GM19099 (cell line): ENCODE measurements around the gene OCA2.

Experiments
- POLR2A ChIP-seq: IDR thresholded peaks from 3 replicates; pipeline ENCODE4 v1.6.1; 2011; ENCODE audit warnings: low read depth; ENCODE audit not compliant: insufficient read length; ENCODE audit errors: extremely low read depth

OCA2 gene

DNA sequence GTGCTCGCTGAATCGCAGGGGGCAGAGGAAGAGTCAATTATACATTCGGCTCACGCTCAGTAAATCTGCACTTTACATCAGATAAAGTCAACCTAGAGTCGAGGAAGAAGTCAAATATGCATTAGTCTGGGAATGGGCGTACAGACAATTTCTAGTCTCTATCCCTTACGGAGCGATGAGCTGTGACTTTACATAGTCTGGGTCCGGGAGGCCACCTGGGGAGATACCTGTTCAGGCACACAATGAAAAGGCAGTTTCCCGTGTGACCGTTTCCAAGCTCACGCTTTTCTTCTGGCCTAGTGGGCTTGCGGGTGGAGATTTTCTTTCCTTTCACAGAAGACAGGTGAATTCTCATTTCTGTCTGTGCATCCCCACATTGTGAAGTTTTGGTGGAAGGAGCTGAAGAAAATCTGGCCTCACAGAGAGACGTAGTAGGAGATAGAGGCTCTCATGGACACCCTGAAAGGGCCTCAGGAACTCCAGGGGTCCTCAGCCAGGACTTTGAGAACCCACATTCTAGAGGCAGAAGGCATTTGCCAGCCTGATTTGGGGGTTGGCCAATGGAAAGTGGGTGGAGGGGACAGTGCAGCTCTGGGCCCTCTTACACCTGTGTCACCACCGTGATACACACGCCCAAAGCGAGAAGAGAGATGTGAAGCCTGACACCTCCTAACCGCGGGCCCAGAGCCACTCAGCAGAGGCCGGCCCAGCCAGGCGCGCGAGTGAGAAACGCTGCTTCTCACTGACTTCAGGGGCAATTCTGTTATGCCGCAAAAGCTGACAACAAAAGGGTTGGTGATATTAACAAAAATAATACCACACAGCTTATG is 10.7 kb upstream of the OCA2 start:
- no peak for TF ChIP-seq POLR2A

DNA sequence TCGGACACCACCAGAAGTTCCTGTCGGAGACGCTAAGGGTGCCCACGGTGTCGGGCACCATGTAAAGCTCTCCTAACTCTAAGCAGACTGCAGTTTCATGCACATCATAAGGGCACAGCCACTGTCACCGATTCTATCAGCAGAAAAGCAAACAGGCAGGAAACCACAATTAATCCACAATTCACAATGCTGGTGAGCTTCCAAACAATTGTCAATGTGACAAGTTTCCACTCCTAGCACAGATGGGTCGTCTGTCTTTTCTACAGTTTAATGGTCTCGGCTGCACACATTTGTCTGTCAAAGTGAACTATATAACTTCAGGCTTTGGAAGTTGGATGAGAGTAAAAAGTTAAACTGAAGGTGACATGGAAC is 8.8 kb upstream of the OCA2 start:
- TF ChIP-seq POLR2A, result no peak

DNA sequence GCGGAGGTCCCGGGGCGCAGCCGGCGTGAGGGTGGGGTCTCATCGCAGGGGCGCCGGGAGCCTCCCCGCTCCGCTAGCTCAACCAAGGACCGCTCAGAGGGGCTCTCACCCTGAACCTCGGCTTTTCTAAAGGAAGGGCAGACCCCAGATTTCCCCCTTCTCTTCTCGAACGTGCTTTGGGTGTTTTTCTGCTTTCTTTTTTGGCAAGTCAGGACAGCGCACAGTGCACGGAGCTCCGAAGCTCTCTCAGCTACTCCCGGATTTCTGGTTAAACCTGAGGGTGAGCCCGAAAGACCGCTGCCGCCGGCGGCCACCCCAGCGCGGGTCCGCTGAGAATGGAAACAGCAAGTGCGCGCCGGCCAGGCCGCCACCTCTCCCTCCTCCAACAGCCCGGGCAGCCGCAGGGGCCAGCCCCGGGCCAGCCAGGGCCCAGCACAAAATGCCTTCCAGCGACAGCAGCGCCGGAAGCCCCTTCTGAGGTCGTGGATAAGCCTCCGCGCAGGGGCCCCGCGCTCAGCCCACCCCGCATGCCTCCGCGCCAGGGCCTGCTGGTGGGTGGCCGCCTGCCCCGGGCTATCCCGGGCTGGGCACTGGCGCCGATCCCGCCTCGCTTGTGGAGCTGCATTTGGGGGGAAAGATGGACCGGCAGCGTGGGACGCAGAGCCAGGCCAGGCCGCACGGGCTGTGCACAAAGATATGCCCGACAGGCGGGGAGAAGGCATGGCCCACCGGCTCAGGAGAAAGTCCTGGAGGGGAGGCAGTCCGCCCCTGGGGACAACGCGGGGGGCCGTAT is 8.2 kb upstream of the OCA2 start:
- no peak for TF ChIP-seq POLR2A

DNA sequence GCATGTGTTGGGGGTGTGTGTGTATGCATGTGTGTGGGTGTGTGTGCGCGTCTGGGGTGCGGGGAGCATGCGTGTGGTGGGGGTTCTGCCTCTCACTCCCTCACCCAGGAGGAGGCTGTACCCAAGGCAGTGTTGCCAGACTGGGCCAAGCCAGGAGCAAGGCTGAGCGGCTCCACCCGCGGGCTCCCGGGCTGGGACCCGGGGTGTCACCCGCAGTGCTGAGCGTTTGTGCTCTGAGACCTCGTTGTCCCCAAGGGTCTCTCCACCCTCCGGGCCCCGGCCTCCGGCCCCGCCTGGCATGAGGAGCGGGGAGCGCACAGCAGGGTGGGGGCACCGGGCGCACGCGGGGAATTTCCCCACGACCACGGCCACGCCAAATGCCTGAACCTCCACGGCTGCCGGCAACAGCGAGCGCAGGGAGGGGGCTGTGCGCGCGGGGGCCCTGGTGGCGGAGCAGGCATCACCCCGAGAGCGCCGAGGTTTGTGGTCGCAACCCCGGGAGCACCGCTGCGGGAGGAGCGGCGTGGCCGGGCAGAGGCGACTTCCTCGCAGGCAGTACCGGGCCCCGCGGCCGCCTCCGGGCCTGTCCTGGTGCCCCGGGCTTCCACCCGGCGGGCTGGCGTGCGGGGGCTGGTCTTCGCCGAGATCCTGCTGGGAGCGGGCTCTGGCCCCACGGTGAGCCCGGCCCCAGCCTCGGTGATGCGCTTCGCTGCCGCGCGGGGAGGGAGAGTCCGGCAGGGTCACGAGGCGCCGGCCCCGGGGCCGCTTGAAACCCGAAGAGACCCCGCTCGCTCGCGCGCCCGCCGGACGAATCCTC is 7.4 kb upstream of the OCA2 start:
- no peak for TF ChIP-seq POLR2A

DNA sequence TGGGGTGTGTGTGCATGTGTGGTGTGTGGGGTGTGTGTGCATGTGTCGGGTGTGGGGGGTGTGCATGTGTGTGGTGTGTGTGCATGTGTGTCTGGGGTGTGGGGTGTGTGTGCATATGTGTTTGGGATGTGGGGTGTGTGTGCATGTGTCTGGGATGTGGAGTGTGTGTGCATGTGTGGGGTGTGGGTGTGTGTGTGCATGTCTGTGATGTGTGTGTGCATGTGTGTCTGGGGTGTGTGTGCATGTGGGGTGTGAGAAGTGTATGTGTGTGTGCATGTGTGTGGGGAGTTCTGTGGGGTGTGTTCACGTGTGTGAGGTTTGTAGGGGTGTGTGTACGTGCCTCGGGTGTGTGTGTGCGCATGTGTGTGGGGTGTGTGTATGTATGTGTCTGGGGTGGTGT is 6.7 kb upstream of the OCA2 start:
- TF ChIP-seq POLR2A, result no peak

DNA sequence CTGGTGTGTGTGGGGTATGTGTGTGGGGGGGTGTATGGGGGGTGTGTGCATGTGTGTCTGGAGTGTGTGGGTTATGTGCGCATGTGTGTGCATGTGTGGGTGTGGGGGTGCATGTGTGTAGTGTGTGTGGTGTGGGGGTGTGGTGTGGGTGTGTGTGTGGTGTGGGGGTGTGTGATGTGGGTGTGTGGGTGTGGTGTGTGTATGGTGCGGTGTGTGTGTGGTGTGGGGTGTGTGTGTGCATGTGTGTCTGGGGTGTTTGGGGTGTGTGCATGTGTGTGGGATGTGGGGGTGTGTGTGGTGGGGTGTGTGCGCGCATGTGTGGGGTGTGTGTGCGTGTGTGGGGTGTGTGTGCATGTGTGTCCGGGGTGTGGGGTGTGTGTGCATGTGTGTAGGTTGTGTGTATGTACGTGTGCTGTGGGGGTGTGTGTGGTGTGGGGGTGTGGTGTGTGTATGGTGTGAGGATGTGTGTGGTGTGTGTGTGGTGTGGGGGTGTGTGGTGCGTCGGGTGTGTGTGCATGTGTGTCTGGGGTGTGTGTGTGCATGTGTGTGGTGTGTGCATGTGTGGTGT is 6.2 kb upstream of the OCA2 start:
- no peak for TF ChIP-seq POLR2A

DNA sequence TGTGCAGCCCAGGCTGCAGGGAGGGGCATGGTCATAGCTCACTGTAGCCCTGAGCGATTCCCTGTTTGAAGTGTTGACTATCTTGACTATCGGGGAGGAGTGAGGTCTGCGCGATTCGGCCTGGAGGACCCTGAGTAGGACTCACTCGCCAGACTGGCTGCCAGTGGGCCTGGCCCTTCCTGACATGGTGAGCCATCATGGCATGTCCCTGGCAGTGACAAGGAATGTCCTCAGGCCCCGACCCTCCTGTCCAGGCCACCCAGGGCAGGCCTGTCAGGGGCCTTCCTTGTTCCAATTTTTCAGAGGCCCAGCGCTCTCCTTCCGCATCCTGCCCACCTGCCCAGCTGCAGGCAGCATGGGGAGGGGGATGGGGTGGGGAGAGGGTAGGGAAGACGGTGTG is 5.2 kb upstream of the OCA2 start:
- TF ChIP-seq POLR2A, result no peak

DNA sequence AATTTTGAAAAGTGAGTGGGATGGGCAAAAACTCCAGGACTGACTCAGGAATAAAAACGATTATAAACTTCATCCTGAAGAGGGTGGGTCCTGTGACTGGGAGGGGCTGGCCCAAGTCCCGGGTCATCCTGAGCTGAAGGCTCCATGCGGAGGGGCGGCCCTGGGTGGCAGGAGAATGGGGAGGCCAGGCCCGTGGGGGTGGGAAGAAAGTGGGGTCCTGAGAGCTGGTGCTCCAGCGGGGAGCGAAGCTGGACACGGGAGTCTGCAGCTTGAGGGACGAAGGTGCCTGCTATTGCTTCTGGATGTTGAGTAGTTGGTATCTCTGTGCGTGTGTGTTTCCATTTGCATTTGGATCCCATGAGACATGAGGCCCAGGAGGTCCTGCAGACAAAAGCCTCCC is 4.7 kb upstream of the OCA2 start:
- TF ChIP-seq POLR2A, result no peak

DNA sequence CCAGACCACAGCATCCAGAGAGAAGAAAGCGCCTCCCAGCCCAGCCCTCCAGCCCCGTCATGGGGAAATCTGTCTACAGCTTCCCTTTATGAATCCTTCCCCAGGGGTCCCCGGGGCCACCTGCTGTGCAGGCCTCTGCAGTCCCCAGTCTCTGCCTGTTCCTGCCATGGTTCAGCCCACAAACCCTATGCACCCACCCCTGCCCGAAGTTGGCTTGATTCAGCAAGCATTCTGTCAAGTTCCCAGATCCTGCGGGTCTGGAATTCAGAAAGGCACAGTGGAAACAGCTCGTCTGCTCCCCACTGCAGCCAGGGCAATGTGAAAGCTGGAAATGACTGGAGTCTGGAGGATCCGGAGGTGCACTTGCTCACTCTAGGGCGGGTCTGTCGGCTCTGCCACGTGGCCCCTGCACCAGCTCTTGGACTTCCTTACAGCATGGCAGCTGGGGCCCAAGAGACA is 2.9 kb upstream of the OCA2 start:
- no peak for TF ChIP-seq POLR2A

DNA sequence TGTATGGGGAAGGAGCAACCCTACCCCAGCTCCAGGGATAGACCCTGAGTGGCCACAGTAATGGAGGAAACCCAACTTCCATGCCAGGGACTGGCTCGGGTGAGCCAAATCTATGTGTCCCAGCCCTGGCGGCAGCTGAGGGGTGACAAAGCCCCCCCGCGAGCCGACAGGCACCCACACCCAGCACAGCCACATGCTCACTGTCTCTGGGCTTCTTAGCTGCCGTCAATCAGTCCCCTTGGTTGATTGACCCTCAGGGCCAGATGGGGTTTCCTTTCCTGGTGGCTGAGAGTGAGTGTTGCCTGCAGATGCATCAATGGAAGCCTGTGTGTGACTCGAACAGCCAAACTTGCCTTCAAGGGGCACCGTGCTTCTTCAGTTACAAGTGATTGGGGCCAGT is 2.1 kb upstream of the OCA2 start:
- TF ChIP-seq POLR2A, result no peak

DNA sequence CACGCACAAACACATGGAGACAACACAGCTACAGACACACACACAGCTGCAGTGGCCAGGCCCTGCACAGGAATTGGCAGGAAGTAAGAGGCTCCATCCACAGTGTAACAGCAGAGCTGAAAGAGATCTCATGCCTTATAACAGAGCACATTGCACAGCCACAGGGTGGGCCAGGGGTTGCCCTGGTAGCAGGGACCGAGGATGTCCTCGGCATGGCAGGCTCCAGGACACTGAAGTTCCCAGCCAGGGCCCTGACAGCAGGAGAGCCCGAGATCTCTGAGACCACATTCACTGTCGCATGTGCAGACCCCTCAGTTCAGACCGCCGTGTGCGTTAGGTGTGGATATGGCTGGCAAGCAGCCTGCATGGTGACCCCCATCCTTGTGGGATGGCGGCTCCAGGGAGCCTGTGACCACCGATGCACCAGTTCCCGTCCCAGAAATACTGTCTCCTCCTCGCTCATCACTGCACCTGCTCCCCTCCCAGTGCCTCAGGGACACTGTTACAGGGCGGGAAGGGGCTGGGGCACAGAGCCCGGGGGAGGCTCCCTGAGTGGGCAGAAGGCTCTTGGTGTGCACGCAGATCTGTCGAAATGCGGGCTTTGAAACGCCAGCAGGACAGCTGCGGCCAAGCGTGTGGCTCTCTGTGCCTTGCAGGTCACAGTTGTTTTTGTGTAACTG is 1.5 kb upstream of the OCA2 start:
- no peak for TF ChIP-seq POLR2A

DNA sequence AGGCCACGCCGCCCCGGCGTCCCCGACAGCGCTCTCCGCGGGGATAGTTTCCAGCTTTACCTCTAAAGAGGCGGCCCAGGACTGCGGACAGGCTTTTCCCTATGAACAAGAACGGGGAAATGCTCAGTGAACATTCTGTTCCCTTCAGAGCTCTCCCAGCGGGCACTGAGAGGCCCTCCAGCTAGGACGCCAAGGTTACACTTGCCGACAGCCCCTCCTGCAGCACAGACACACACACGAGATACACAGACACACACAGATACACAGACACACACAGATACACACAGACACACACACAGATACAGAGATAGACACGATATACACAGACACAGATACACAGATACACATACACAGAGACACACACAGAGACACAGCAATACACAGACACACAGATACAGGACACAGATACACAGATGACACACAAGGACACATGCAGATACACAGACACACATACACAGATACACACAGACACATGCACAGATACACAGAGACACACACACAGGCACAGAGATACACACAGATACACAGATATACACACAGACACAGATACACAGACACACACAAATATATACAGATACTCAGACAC is 533 bp upstream of the OCA2 start:
- no peak for TF ChIP-seq POLR2A

DNA sequence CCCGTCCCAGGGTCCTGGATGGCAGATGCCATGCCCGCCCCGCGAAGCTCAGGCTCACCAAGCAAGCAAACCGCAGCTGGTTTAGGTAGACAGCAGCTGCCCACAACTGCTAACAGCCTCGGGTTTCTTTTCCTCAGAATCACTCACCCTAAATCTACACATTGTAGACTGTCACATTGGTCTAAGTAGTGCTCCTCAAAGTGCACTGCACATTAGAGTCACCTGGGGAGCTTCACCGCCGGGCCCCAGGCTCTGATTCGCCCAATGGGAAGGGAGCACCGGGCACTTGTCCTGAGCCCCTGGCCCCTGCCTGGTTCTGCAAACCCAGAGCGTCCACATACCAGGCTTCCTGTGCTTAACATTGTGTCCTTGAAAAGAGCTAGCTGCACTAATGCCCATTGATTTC is 752 bp downstream of the OCA2 start:
- no peak for TF ChIP-seq POLR2A
